Ascending aorta (tissue), 2 donors: ENCODE results near the gene ACKR2. TPM values are rescaled to one million over a fixed set of nuclear protein-coding genes. Genes with fewer than 3 reads are reported as not detected.

Source experiments
- DNase-seq, 2 donors: peaks; one replicate each; pipeline ENCODE4 v3.0.0-alpha.2; 2019; ENCODE audit warnings: low spot score in 2 of 2
- H3K27ac ChIP-seq, 2 donors: fragments of 200-600 bp; sonication (generic); one replicate each; pipeline ENCODE4 v1.5.1; 2016 to 2017; ENCODE audit warnings: mild to moderate bottlenecking in 1 of 2
- H3K27me3 ChIP-seq: fragments of 200-600 bp; sonication (generic); one replicate; pipeline ENCODE4 v1.5.1; 2017
- H3K36me3 ChIP-seq, 2 donors: fragments of 200-600 bp; sonication (generic); one replicate each; pipeline ENCODE4 v1.5.1; 2016
- H3K4me1 ChIP-seq, 2 donors: fragments of 200-600 bp; sonication (generic); one replicate each; pipeline ENCODE4 v1.5.1; 2016 to 2017; ENCODE audit warnings: mild to moderate bottlenecking in 1 of 2
- H3K4me3 ChIP-seq, 2 donors: fragments of 200-600 bp; sonication (generic); one replicate each; pipeline ENCODE4 v1.5.1; 2016 to 2017; ENCODE audit warnings: mild to moderate bottlenecking in 1 of 2
- H3K9me3 ChIP-seq, 2 donors: fragments of 200-600 bp; sonication (generic); one replicate each; pipeline ENCODE4 v1.5.1; 2016
- intact Hi-C: fragments of 100-400 bp; cut with DNase I; formaldehyde crosslinking; loops from one replicate; pipeline ENCODE4 v1.15.1; 2023
- total RNA-seq: library from RNA; depleted of rRNA; stranded (reverse); fragments of >200 nt; gene quantifications from one replicate; pipeline ENCODE4 v1.1.0, GENCODE V29; 2016
- TF ChIP-seq, protein P1 (sequence below), 3 experiments: fragments of 200-600 bp in 2 of 3; fragments of 450-650 bp in 1 of 3; sonication (generic) in 2 of 3; IDR thresholded peaks; one replicate each; pipeline ENCODE4 v1.5.1; 2016 to 2019; ENCODE audit warnings: antibody characterized with exemption in 3 of 3, mild to moderate bottlenecking in 1 of 3, moderate library complexity in 1 of 3

The ACKR2 gene
- total RNA-seq, 1 donor from 2014 or later, result 24.5 TPM

GRCh38 chr3:42849017-42849416 is 39.8 kb downstream of the ACKR2 start:
- Histone ChIP-seq H3K27ac (no peak overlapping the region), H3K9me3 (no peaks in the 10 kb centered on the region), H3K4me3 (no peak overlapping the region), H3K27me3 (no peaks in the 10 kb centered on the region), H3K36me3 (no peaks in the 10 kb centered on the region), H3K4me1 (peaks cover 7 to 49% of the 10 kb centered on the region in 2 donors)
- DNase-seq, result no peak
- TF ChIP-seq, protein P1, sequence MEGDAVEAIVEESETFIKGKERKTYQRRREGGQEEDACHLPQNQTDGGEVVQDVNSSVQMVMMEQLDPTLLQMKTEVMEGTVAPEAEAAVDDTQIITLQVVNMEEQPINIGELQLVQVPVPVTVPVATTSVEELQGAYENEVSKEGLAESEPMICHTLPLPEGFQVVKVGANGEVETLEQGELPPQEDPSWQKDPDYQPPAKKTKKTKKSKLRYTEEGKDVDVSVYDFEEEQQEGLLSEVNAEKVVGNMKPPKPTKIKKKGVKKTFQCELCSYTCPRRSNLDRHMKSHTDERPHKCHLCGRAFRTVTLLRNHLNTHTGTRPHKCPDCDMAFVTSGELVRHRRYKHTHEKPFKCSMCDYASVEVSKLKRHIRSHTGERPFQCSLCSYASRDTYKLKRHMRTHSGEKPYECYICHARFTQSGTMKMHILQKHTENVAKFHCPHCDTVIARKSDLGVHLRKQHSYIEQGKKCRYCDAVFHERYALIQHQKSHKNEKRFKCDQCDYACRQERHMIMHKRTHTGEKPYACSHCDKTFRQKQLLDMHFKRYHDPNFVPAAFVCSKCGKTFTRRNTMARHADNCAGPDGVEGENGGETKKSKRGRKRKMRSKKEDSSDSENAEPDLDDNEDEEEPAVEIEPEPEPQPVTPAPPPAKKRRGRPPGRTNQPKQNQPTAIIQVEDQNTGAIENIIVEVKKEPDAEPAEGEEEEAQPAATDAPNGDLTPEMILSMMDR (IDR thresholded peaks at IDR 0.05), result no peak
- intact Hi-C loops, result no loop called here

DNA sequence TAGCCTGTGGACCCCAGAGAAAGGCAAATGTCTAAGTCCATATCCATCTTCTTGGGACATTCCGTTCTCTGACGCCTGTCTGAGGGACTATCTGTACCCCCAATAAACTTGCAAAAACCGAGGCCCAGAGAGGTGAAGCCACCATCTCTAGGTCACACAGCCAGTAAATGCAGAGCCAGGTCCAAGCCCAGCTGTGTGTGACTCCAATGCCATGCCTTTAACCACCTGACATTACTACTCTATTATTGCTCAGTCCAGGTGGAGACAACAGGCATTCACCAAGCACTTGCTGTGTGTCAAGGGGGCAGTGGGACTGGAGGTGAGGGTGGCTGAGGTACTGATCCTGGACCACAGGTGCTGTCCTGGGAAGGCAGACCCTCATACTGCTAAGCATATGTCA is 41.0 kb downstream of the ACKR2 start:
- TF ChIP-seq, protein P1 (IDR thresholded peaks at IDR 0.05), result no peak

DNA sequence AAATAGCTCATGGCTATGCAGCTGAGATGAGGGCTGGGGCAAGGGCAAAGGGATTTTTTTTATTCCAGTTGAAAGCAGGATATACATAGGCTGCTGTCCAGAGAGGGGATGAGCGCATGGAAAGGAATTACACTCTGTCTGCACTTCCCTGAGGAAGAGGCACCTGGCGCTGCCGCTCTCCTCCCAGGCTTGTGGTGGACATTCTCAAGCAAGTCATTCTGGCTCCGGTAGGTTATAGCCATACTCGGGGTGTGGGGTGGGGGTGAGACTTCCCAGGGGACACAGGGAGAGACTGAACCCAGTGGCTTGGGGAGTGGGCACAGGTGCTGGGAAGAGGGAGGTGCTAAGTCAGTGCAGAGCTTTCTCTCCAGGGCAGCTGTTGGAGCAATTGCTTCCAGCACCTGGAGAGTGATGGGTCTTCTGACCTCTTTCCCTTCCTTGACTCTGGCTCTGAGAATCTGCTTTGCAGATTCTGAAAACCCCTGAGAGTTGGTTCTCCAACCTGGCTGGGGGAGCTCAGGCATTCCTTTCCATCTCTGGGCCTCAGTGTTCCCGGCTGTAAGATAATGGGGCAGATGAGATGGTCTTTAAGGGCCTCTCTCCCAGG is 42.1 kb downstream of the ACKR2 start:
- peaks cover 2 to 30% of the 10 kb centered on the region in 2 donors for H3K4me1 ChIP-seq
- H3K4me3 ChIP-seq, result no peak overlapping the region
- H3K36me3 ChIP-seq, result no peaks in the 10 kb centered on the region
- TF ChIP-seq, protein P1 (IDR thresholded peaks at IDR 0.05), result no peak
- H3K27me3 ChIP-seq, result no peaks in the 10 kb centered on the region
- intact Hi-C loops, result no loop called here
- H3K9me3 ChIP-seq, result no peaks in the 10 kb centered on the region
- DNase-seq, result no peak
- H3K27ac ChIP-seq, result peak overlapping the region; percentile 57 to 71

More for the DNA sequence above, 41.0 kb downstream of the ACKR2 start:
- Histone ChIP-seq H3K4me1 (peaks cover 7 to 40% of the 10 kb centered on the region in 2 donors), H3K27ac (peak overlapping the region in 1 of 2 donors; percentile 59), H3K27me3 (no peaks in the 10 kb centered on the region), H3K4me3 (no peak overlapping the region), H3K9me3 (no peaks in the 10 kb centered on the region), H3K36me3 (no peaks in the 10 kb centered on the region)
- intact Hi-C loops, result no loop called here
- no peak for DNase-seq

DNA sequence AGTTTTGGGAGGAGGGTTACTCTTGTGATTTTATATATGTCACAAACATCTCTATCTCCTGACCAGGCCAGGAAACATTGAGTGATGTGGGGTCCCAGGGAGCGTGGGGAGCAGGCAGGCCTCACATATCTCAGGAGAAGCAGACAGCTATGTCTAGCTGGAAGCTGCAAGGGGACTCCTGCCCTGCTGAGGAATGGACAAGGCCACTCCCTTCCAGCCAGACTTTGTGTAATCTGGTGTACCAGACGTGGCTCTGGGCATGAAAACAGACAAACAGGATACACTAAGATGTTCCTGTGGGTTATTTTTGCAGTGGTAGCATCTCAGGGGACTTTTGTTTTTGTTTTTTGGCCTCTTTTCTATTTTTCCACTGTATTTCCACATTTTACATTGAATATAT is 43.2 kb downstream of the ACKR2 start:
- Histone ChIP-seq H3K36me3 (no peaks in the 10 kb centered on the region), H3K9me3 (no peaks in the 10 kb centered on the region), H3K4me3 (no peak overlapping the region), H3K27ac (peak overlapping the region; percentile 57 to 71), H3K27me3 (no peaks in the 10 kb centered on the region), H3K4me1 (peaks cover 0 to 22% of the 10 kb centered on the region in 2 donors)
- intact Hi-C loops, result no loop called here
- peak in 1 of 2 donors; percentile 71 for DNase-seq
- TF ChIP-seq, protein P1 (IDR thresholded peaks at IDR 0.05), result no peak

DNA sequence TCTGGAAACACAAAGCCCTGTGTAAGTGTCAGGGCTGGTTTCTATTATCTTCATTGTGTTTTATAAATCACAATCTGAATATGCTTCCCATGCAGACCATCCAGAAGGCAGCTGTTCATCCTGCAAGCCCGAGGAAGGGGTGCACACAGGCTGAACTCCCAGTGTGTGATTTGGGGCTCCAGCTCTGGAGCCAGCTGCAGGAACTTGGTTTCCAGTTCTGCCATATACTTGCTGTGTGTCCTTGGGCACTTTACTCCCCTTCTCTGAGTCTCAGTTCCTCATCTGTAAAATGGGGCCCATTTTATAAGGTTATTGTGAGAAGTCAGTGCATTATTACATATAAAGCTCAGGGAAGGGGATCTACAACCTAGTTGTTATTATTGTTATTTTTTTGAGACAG is 43.8 kb downstream of the ACKR2 start:
- peak overlapping the region; percentile 57 to 71 for H3K27ac ChIP-seq
- intact Hi-C loops, result no loop called here
- no peaks in the 10 kb centered on the region for H3K27me3 ChIP-seq
- no peaks in the 10 kb centered on the region for H3K9me3 ChIP-seq
- DNase-seq, result no peak
- peaks cover 0 to 19% of the 10 kb centered on the region in 2 donors for H3K4me1 ChIP-seq
- no peaks in the 10 kb centered on the region for H3K36me3 ChIP-seq
- no peak overlapping the region for H3K4me3 ChIP-seq
- TF ChIP-seq, protein P1 (IDR thresholded peaks at IDR 0.05), result no peak
